OCI-LY7 (cell line): ENCODE data around the gene ANO2. TPM values are rescaled to one million over a fixed set of nuclear protein-coding genes. Genes with fewer than 3 reads are reported as not detected.

ENCODE experiments used
- BruUV-seq: library from RNA; stranded (reverse); fragments of 400-500 nt; replicated peaks from 2 replicates; lab custom pipeline; 2021; lab: Mats Ljungman, UMichigan
- CTCF ChIA-PET: fragments of 300-600 bp; sonication (Branson Sonifier 250); formaldehyde crosslinking; loops from one replicate; lab custom pipeline; 2022; ENCODE audit warnings: antibody characterized with exemption; ENCODE audit not compliant: unreplicated experiment; lab: Charles Lee
- POLR2A ChIA-PET: fragments of 300-600 bp; sonication (Branson Sonifier 250); formaldehyde crosslinking; loops from one replicate; lab custom pipeline; 2022; ENCODE audit warnings: antibody characterized with exemption; lab: Charles Lee
- DNase-seq: peaks from one replicate; pipeline ENCODE4 v3.0.0-alpha.2; 2015; ENCODE audit warnings: low spot score
- H2AFZ ChIP-seq: fragments of 200-600 bp; sonication (generic), shearing (Covaris generic); 2 replicates; pipeline ENCODE4 v1.6.1; 2014; ENCODE audit warnings: mild to moderate bottlenecking, antibody characterized with exemption, low read length, moderate library complexity
- H3K27ac ChIP-seq: fragments of 200-600 bp; sonication (generic); 2 replicates; pipeline ENCODE4 v1.5.1; 2014; ENCODE audit warnings: mixed run types, low read depth, mild to moderate bottlenecking, moderate library complexity, low read length, inconsistent platforms; ENCODE audit not compliant: poor library complexity, severe bottlenecking
- H3K36me3 ChIP-seq: fragments of 200-600 bp; sonication (generic); 2 replicates; pipeline ENCODE4 v1.6.1; 2014; ENCODE audit warnings: mild to moderate bottlenecking, antibody characterized with exemption, low read length, moderate library complexity, mixed read lengths; ENCODE audit not compliant: insufficient read depth
- H3K4me1 ChIP-seq: fragments of 200-600 bp; sonication (generic); 2 replicates; pipeline ENCODE4 v1.5.1; 2014; ENCODE audit warnings: mild to moderate bottlenecking, low read length; ENCODE audit not compliant: insufficient read depth, poor library complexity, severe bottlenecking
- H3K4me2 ChIP-seq: fragments of 200-600 bp; sonication (generic); 2 replicates; pipeline ENCODE4 v1.6.1; 2014; ENCODE audit warnings: mild to moderate bottlenecking, low read length
- H3K4me3 ChIP-seq: fragments of 200-600 bp; sonication (generic); 2 replicates; pipeline ENCODE4 v1.5.1; 2014; ENCODE audit warnings: mild to moderate bottlenecking, low read depth, low read length; ENCODE audit not compliant: poor library complexity, severe bottlenecking
- H3K79me2 ChIP-seq: fragments of 200-600 bp; sonication (generic); 2 replicates; pipeline ENCODE4 v1.6.1; 2016; ENCODE audit warnings: low read depth, mild to moderate bottlenecking, low read length, moderate library complexity, mixed read lengths; ENCODE audit not compliant: insufficient read depth
- H3K9me2 ChIP-seq: fragments of 200-600 bp; sonication (generic); 2 replicates; pipeline ENCODE4 v1.6.1; 2016; ENCODE audit warnings: mild to moderate bottlenecking, low read length, mixed read lengths; ENCODE audit not compliant: insufficient read depth
- H3K9me3 ChIP-seq: fragments of 200-600 bp; sonication (generic); 2 replicates; pipeline ENCODE4 v1.6.1; 2014; ENCODE audit warnings: mild to moderate bottlenecking, mixed run types, low read length, mixed read lengths
- H4K20me1 ChIP-seq: fragments of 200-600 bp; sonication (generic); 2 replicates; pipeline ENCODE4 v1.6.1; 2014; ENCODE audit warnings: mild to moderate bottlenecking, antibody characterized with exemption, low read length, moderate library complexity, mixed read lengths; ENCODE audit not compliant: insufficient read depth
- EZH2phosphoT487 ChIP-seq: fragments of 200-600 bp; sonication (generic); IDR thresholded peaks from 2 replicates; pipeline ENCODE4 v1.6.1; 2018; ENCODE audit warnings: low read depth, borderline replicate concordance, mild to moderate bottlenecking, mixed run types, antibody characterized with exemption, low read length, moderate library complexity, mixed read lengths
- intact Hi-C: fragments of 100-400 bp; cut with micrococcal nuclease; formaldehyde crosslinking; loops from one replicate; pipeline ENCODE4 v1.10.0; 2022; ENCODE audit not compliant: unreplicated experiment
- total RNA-seq, 2 experiments: library from RNA; depleted of rRNA in 1 of 2; stranded (reverse); fragments of >200 nt in 1 of 2; shearing (Covaris generic) in 1 of 2; gene quantifications; 2 replicates each; pipeline ENCODE4 v1.2.3, GENCODE V29; 2014 to 2022
- TF ChIP-seq, protein P1 (sequence below): fragments of 200-600 bp; sonication (generic); conservative IDR thresholded peaks from 2 replicates; pipeline ENCODE4 v1.5.1; 2014; ENCODE audit warnings: mild to moderate bottlenecking, antibody characterized with exemption, low read length, moderate library complexity, mixed read lengths

Gene ANO2
- total RNA-seq, 2 experiments from 2014 or later, result not detected

DNA sequence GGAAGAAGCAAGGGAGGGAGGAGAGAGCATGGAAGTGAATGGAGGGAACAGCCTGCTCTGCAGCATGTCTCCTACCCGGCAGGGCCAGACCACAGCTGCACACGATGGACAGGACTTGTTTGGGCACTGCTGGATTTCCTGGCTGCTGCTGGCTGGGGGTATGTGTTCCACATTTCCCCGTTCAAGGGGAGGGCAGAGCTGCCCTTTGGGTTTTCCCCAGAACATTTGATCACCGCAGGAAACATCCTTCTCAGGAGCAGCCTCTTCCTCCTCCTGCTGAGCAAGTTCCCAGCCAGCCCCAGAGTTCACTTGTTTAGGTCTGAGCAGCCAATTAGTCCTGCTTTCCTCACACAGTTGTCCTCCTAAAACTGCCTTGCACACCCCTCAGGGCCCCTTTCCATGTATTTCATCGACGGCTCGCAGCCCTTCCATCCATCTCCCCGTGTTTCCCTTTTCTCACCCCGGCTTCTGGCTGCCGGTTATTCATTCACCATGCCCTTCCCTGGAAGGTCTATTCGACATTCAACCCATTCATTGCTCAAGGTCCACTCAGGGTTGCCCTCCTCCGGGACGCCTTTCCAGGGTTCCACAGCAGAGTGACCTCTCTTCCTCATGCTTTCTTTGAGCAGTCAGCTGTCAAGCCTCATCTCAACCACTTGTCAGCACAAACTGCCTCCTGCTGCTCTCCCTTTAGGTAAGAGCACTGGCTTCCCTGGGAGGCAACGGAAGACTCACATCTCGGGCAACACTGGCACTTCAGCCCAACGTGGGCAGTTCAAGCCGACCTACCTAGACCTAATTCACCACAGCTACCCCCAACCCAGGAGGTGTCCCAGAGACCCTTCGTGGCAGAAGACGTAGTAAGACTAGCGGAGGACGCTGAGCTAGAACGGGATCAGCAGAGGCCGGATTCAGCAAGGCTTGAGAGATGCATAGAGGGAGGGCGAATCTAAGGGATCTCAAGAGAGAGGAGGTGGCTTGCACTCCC is 20.1 kb upstream of the ANO2 start:
- Histone ChIP-seq H3K4me3 (no peak overlapping the region), H4K20me1 (no peaks in the 10 kb centered on the region), H3K79me2 (no peaks in the 10 kb centered on the region), H3K36me3 (no peaks in the 10 kb centered on the region), H3K9me2 (no peaks in the 10 kb centered on the region), H3K4me2 (no peak overlapping the region), H3K27ac (no peak overlapping the region), H2AFZ (no peak overlapping the region), H3K4me1 (no peaks in the 10 kb centered on the region), H3K9me3 (no peaks in the 10 kb centered on the region)
- ChIA-PET CTCF (interaction anchor here (0.6 kb wide), 1 partner anchor 231 kb away, joined by 3 read pairs; no protein-coding TSS in a partner anchor), POLR2A (interaction anchor here (0.8 kb wide), 1 partner anchor 8 kb away, joined by 3 read pairs; no protein-coding TSS in a partner anchor)
- no peak for TF ChIP-seq EZH2phosphoT487
- TF ChIP-seq, protein P1, sequence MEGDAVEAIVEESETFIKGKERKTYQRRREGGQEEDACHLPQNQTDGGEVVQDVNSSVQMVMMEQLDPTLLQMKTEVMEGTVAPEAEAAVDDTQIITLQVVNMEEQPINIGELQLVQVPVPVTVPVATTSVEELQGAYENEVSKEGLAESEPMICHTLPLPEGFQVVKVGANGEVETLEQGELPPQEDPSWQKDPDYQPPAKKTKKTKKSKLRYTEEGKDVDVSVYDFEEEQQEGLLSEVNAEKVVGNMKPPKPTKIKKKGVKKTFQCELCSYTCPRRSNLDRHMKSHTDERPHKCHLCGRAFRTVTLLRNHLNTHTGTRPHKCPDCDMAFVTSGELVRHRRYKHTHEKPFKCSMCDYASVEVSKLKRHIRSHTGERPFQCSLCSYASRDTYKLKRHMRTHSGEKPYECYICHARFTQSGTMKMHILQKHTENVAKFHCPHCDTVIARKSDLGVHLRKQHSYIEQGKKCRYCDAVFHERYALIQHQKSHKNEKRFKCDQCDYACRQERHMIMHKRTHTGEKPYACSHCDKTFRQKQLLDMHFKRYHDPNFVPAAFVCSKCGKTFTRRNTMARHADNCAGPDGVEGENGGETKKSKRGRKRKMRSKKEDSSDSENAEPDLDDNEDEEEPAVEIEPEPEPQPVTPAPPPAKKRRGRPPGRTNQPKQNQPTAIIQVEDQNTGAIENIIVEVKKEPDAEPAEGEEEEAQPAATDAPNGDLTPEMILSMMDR, result no peak
- intact Hi-C loops, result loop anchor here (5.0 kb wide), 1 partner anchor 77 kb away; no protein-coding TSS in a partner anchor
- DNase-seq, result no peak
- BruUV-seq, result no TSS peak

DNA sequence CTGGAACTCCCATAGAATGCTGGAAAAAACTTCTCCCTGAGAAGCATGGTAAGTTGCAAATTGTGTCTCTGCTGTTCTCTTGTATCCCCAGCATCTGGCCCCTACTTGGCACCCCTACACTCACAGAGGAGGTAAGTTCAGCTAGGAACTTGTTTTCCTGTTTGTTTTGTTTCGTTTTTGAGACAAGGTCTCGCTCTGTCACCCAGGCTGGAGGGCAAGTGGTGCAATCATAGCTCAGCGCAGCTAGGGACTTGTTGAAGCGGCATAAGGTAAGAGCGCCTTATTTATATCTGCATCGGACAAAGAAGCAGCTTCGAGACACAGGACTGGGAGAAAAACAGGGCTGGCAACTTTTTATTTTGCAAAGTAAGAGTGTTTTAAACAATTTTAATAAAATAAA is 18.5 kb upstream of the ANO2 start:
- DNase-seq, result no peak
- no TSS peak for BruUV-seq
- no peaks in the 10 kb centered on the region for H3K79me2 ChIP-seq
- H3K9me2 ChIP-seq, result no peaks in the 10 kb centered on the region
- no peak overlapping the region for H3K4me2 ChIP-seq
- H3K4me1 ChIP-seq, result no peaks in the 10 kb centered on the region
- no peaks in the 10 kb centered on the region for H3K36me3 ChIP-seq
- H2AFZ ChIP-seq, result no peak overlapping the region
- TF ChIP-seq, protein P1, result no peak
- TF ChIP-seq EZH2phosphoT487, result no peak
- H3K27ac ChIP-seq, result no peak overlapping the region
- intact Hi-C loops, result no loop called here
- POLR2A ChIA-PET, result interaction anchor here (0.6 to 1.2 kb wide), 2 partner anchors 10 to 735 kb away, joined by 3 to 4 read pairs; no protein-coding TSS in a partner anchor
- CTCF ChIA-PET, result no interaction called here
- no peaks in the 10 kb centered on the region for H3K9me3 ChIP-seq
- no peak overlapping the region for H3K4me3 ChIP-seq
- no peaks in the 10 kb centered on the region for H4K20me1 ChIP-seq
